IMR-90 (cell line): ENCODE measurements around the gene COL13A1. TPM values are rescaled to one million over a fixed set of nuclear protein-coding genes. Genes with fewer than 3 reads are reported as not detected.

Source experiments
- ATAC-seq: fragments of 200-7000 bp; cut with Tn5 transposase; 2 replicates; pipeline ENCODE4 v1.9.1; 2020; ENCODE audit warnings: low read depth, mild to moderate bottlenecking, moderate library complexity
- BruUV-seq: library from RNA; stranded (reverse); fragments of 400-500 nt; replicated peaks from 2 replicates; lab custom pipeline; 2021; lab: Mats Ljungman, UMichigan
- CTCF ChIA-PET: fragments of 300-600 bp; formaldehyde crosslinking; extraction: SDS; loops from one replicate; lab custom pipeline; 2021; ENCODE audit warnings: antibody characterized with exemption; lab: Yijun Ruan, JAX
- POLR2A ChIA-PET: fragments of 300-600 bp; sonication (Branson Sonifier 250); formaldehyde crosslinking; loops from one replicate; lab custom pipeline; 2022; ENCODE audit warnings: antibody characterized with exemption; ENCODE audit not compliant: unreplicated experiment; lab: Charles Lee
- DNase-seq: peaks from one replicate; pipeline ENCODE4 v3.0.0; 2013
- H2AFZ ChIP-seq: replicated peaks from 2 replicates; pipeline ENCODE3; 2013; ENCODE audit warnings: low read length, mild to moderate bottlenecking; ENCODE audit not compliant: poor library complexity
- H2AK5ac ChIP-seq: 2 replicates; pipeline ENCODE4 v1.6.1; 2013; ENCODE audit warnings: low read depth, low read length, inconsistent platforms
- H2AK9ac ChIP-seq: replicated peaks from 2 replicates; pipeline ENCODE3; 2013; ENCODE audit warnings: mild to moderate bottlenecking, low read depth, low read length, moderate library complexity; ENCODE audit not compliant: poor library complexity
- H2BK120ac ChIP-seq: 2 replicates; pipeline ENCODE4 v1.6.1; 2013; ENCODE audit warnings: low read depth, low read length, inconsistent platforms
- H2BK15ac ChIP-seq: 3 replicates; pipeline ENCODE4 v1.6.1; 2013; ENCODE audit warnings: low read depth, low read length, inconsistent platforms
- H2BK20ac ChIP-seq: 2 replicates; pipeline ENCODE4 v1.6.1; 2013; ENCODE audit warnings: low read depth, mild to moderate bottlenecking, inconsistent platforms, low read length, moderate library complexity
- H2BK5ac ChIP-seq: 2 replicates; pipeline ENCODE4 v1.6.1; 2013; ENCODE audit warnings: mild to moderate bottlenecking, low read depth, low read length, inconsistent platforms; ENCODE audit not compliant: poor library complexity, severe bottlenecking
- H3K14ac ChIP-seq: replicated peaks from 2 replicates; pipeline ENCODE4 v1.6.1; 2013; ENCODE audit warnings: low read depth, low read length, inconsistent platforms
- H3K18ac ChIP-seq: 2 replicates; pipeline ENCODE4 v1.6.1; 2013; ENCODE audit warnings: low read depth, low read length, control low read depth
- H3K23ac ChIP-seq: 2 replicates; pipeline ENCODE4 v1.6.1; 2013; ENCODE audit warnings: low read depth, low read length, inconsistent platforms
- H3K27ac ChIP-seq: 2 replicates; pipeline ENCODE4 v1.5.1; 2013; ENCODE audit warnings: mild to moderate bottlenecking, control low read depth, low read length; ENCODE audit not compliant: insufficient read depth
- H3K27me3 ChIP-seq: 2 replicates; pipeline ENCODE4 v1.6.1; 2013; ENCODE audit warnings: low read length; ENCODE audit not compliant: control insufficient read depth, insufficient read depth
- H3K36me3 ChIP-seq: 2 replicates; pipeline ENCODE4 v1.6.1; 2013; ENCODE audit warnings: low read length, mixed read lengths; ENCODE audit not compliant: control insufficient read depth, insufficient read depth
- H3K4ac ChIP-seq: 2 replicates; pipeline ENCODE4 v1.6.1; 2013; ENCODE audit warnings: low read depth, low read length, inconsistent platforms
- H3K4me1 ChIP-seq: 2 replicates; pipeline ENCODE4 v1.6.1; 2013; ENCODE audit warnings: low read length, mixed read lengths; ENCODE audit not compliant: control insufficient read depth, insufficient read depth
- H3K4me2 ChIP-seq: 2 replicates; pipeline ENCODE4 v1.6.1; 2013; ENCODE audit warnings: low read depth, mild to moderate bottlenecking, control low read depth, low read length, moderate library complexity
- H3K4me3 ChIP-seq: 2 replicates; pipeline ENCODE4 v1.5.1; 2013; ENCODE audit warnings: low read depth, mild to moderate bottlenecking, control low read depth, low read length, moderate library complexity; ENCODE audit not compliant: insufficient read depth
- H3K56ac ChIP-seq: 2 replicates; pipeline ENCODE4 v1.6.1; 2013; ENCODE audit warnings: low read length, inconsistent platforms; ENCODE audit not compliant: insufficient read depth; ENCODE audit errors: extremely low read depth
- H3K79me1 ChIP-seq, 2 experiments: 2 replicates each; pipeline ENCODE4 v1.6.1; 2013; ENCODE audit warnings: low read length in 2 of 2, inconsistent platforms in 1 of 2, low read depth in 1 of 2
- H3K9ac ChIP-seq: 2 replicates; pipeline ENCODE4 v1.6.1; 2013; ENCODE audit warnings: low read depth, low read length, control low read depth
- H3K9me1 ChIP-seq: 2 replicates; pipeline ENCODE4 v1.6.1; 2013; ENCODE audit warnings: low read length, inconsistent platforms; ENCODE audit not compliant: insufficient read depth
- H3K9me3 ChIP-seq: 2 replicates; pipeline ENCODE4 v1.6.1; 2013; ENCODE audit warnings: low read length; ENCODE audit not compliant: control insufficient read depth, insufficient read depth
- H4K20me1 ChIP-seq: 2 replicates; pipeline ENCODE4 v1.6.1; 2013; ENCODE audit warnings: low read length, inconsistent platforms; ENCODE audit not compliant: insufficient read depth
- H4K5ac ChIP-seq: 2 replicates; pipeline ENCODE4 v1.6.1; 2013; ENCODE audit warnings: mild to moderate bottlenecking, low read depth, low read length, control low read depth
- H4K8ac ChIP-seq, 2 experiments: 2 replicates each; pipeline ENCODE4 v1.6.1; 2013; ENCODE audit warnings: low read depth in 2 of 2, low read length in 2 of 2, control low read depth in 1 of 2, inconsistent platforms in 1 of 2
- H4K91ac ChIP-seq: 2 replicates; pipeline ENCODE4 v1.6.1; 2013; ENCODE audit warnings: low read depth, low read length, inconsistent platforms; ENCODE audit not compliant: insufficient read depth
- BHLHE40 ChIP-seq: fragments of 150-350 bp; IDR thresholded peaks from 2 replicates; pipeline ENCODE4 v1.6.1; 2016; ENCODE audit warnings: mild to moderate bottlenecking, low read depth, low read length
- CEBPB ChIP-seq: IDR thresholded peaks from 2 replicates; pipeline ENCODE4 v1.6.1; 2012; ENCODE audit warnings: low read depth, low read length, improper control_type of control experiment
- FOS ChIP-seq: fragments of 150-350 bp; IDR thresholded peaks from 2 replicates; pipeline ENCODE4 v1.6.1; 2016; ENCODE audit warnings: low read depth, low read length
- MAFK ChIP-seq: IDR thresholded peaks from 2 replicates; pipeline ENCODE4 v1.6.1; 2012; ENCODE audit warnings: low read depth, low read length, improper control_type of control experiment
- MAZ ChIP-seq: IDR thresholded peaks from 2 replicates; pipeline ENCODE4 v1.6.1; 2012; ENCODE audit warnings: low read depth, mild to moderate bottlenecking, low read length, improper control_type of control experiment, moderate library complexity, borderline replicate concordance
- RCOR1 ChIP-seq: IDR thresholded peaks from 2 replicates; pipeline ENCODE4 v1.6.1; 2012; ENCODE audit warnings: mild to moderate bottlenecking, low read length, improper control_type of control experiment; ENCODE audit not compliant: insufficient replicate concordance
- WGBS, 2 experiments: methylation state at CpG; one replicate each; pipeline versions ENCODE4 v1.1.5 to v1.1.7; 2013; ENCODE audit warnings: missing lambda C conversion rate in 2 of 2; ENCODE audit not compliant: insufficient read length in 1 of 2; ENCODE audit errors: extremely low coverage in 2 of 2; 5-methylcytosine and 5-hydroxymethylcytosine counted together
- dilution Hi-C: fragments of 300-500 bp; cut with HindIII; formaldehyde crosslinking; loops from one replicate; pipeline ENCODE4 v1.14.3; 2018; ENCODE audit warnings: low sequenced_read_pairs; ENCODE audit not compliant: unreplicated experiment
- in situ Hi-C: fragments of 300-500 bp; cut with MboI; formaldehyde crosslinking; loops from 3 replicates; pipeline ENCODE4 v1.14.3; 2019; ENCODE audit warnings: low sequenced_read_pairs, inconsistent platforms, mixed read lengths
- intact Hi-C: fragments of 100-400 bp; cut with micrococcal nuclease; formaldehyde crosslinking; loops from 2 replicates; pipeline ENCODE4 v1.10.0; 2022
- polyA plus RNA-seq, 3 experiments: library from polyadenylated mRNA; depleted of rRNA; stranded (reverse); fragments of >200 nt; gene quantifications; 2 replicates each; pipeline ENCODE4 v1.2.3, GENCODE V29; 2012; ENCODE audit warnings: low replicate concordance in 1 of 3
- total RNA-seq: library from RNA; depleted of rRNA; stranded (reverse); fragments of >200 nt; gene quantifications from 2 replicates; pipeline ENCODE4 v1.2.3, GENCODE V29; 2012

Gene COL13A1
- total and polyA plus RNA-seq, 2 of the 4 experiments (the other 2 are of a cell fraction) = 12.2 to 31.3 TPM

DNA sequence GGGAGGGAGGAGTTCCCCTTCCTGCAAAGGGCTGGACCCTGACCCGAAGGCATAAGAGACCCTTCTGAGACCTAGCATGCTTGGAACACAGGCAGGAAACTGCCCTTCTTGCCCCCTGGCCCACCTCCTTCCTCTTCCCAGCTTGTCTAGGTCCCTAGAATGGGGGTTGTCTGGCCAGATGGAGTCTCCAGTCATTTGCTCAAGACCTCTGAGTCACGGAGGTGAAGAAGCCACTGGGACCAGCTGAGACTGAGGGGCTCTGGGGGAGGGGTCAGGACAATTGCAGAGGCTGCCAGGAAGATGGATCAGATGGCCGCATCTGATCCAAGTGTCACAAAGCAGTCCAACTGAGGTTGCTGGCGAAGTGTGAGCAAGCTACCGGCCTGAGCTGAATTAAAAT lies 46.2 kb downstream of the COL13A1 start:
- peak; percentile 38 for DNase-seq
- BruUV-seq = no TSS peak
- H4K91ac ChIP-seq = no peak overlapping the region
- TF ChIP-seq RCOR1 = peak; percentile 52
- TF ChIP-seq BHLHE40 = no peak
- TF ChIP-seq MAZ = 0 out of 2 replicates have a peak, but pooled peaks have one; percentile 26
- TF ChIP-seq CEBPB = peak; percentile 33; the same call in 1 of the 2 replicates
- peak; percentile 29; the same call in 1 of the 2 replicates for TF ChIP-seq FOS
- no peak for TF ChIP-seq MAFK
- peaks cover 28% of the 10 kb centered on the region for H3K4me1 ChIP-seq
- H3K9me3 ChIP-seq = no peaks in the 10 kb centered on the region
- H3K4me3 ChIP-seq = no peak overlapping the region
- intact Hi-C loops (no loop called here), in situ Hi-C loops (no loop called here), dilution Hi-C loops (no loop called here)
- peak overlapping the region; percentile 34; the same call in 1 of the 2 replicates for H2BK20ac ChIP-seq
- peak overlapping the region; percentile 70; the same call in 1 of the 2 replicates for H2BK120ac ChIP-seq
- H3K14ac ChIP-seq = no peak overlapping the region
- WGBS, 2 experiments = no CpG with 5 or more reads among the region's 5 CpGs
- peaks cover 33% of the 10 kb centered on the region for H3K9me1 ChIP-seq
- H3K79me1 ChIP-seq = peaks cover 21 to 71% of the 10 kb centered on the region in 2 experiments
- peak overlapping the region; percentile 56; the same call in 1 of the 2 replicates for H3K23ac ChIP-seq
- no peaks in the 10 kb centered on the region for H3K36me3 ChIP-seq
- no peak for ATAC-seq
- peak overlapping the region in 1 of 2 experiments; percentile 75; a peak in 2 of 4 replicates for H4K8ac ChIP-seq
- no peaks in the 10 kb centered on the region for H3K27me3 ChIP-seq
- H2BK15ac ChIP-seq = no peak overlapping the region
- no peaks in the 10 kb centered on the region for H4K20me1 ChIP-seq
- H2BK5ac ChIP-seq = no peak overlapping the region
- peak overlapping the region; percentile 44 for H2AFZ ChIP-seq
- no peak overlapping the region; the same call in 1 of the 2 replicates for H3K27ac ChIP-seq
- H3K4ac ChIP-seq = peak overlapping the region; percentile 74
- H3K4me2 ChIP-seq = no peak overlapping the region
- no peak overlapping the region for H2AK9ac ChIP-seq
- no peak overlapping the region for H4K5ac ChIP-seq
- POLR2A ChIA-PET = no interaction called here
- H3K9ac ChIP-seq = no peak overlapping the region
- H3K56ac ChIP-seq = no peak overlapping the region
- H2AK5ac ChIP-seq = peak overlapping the region; percentile 83; the same call in 1 of the 2 replicates
- CTCF ChIA-PET = no interaction called here
- H3K18ac ChIP-seq = no peak overlapping the region
